GM21723 (cell line): ENCODE data around the gene MAPT.

ENCODE experiments used
- ATAC-seq: cut with Tn5 transposase; IDR thresholded peaks from one replicate; pipeline ENCODE4 v1.9.1; 2021; ENCODE audit warnings: mild to moderate bottlenecking, moderate library complexity; ENCODE audit not compliant: unreplicated experiment

MAPT gene

GRCh38 chr17:45894022-45894784 lies at the start of gene MAPT:
TSS of gene MAPT (plus strand) at chr17:45894554. CDS start at chr17:45962338, 67,784 bp downstream.
- peak; percentile 71 for ATAC-seq

- no peak for ATAC-seq
Measured at GRCh38 chr17:45844695-45845375, 49.5 kb upstream of the MAPT start, which contains the start of gene SPPL2C. TSS of gene SPPL2C (plus strand) at chr17:45844881. CDS start at chr17:45844907, 26 bp downstream.

GRCh38 chr17:45845376-45846185 lies 48.8 kb upstream of the MAPT start:
- no peak for ATAC-seq

GRCh38 chr17:45846223-45846622 lies 48.1 kb upstream of the MAPT start:
- ATAC-seq: no peak

GRCh38 chr17:45846646-45847045 lies 47.7 kb upstream of the MAPT start:
- no peak for ATAC-seq

GRCh38 chr17:45847101-45847500 lies 47.3 kb upstream of the MAPT start:
- no peak for ATAC-seq

- ATAC-seq: no peak
Measured at GRCh38 chr17:45847747-45848146, 46.6 kb upstream of the MAPT start.

- ATAC-seq: no peak
Measured at GRCh38 chr17:45848405-45848804, 45.9 kb upstream of the MAPT start.

- ATAC-seq: no peak
Measured at GRCh38 chr17:45848868-45849535, 45.4 kb upstream of the MAPT start.

- ATAC-seq: no peak
Measured at GRCh38 chr17:45849536-45849990, 44.8 kb upstream of the MAPT start.

GRCh38 chr17:45850011-45850410 lies 44.3 kb upstream of the MAPT start:
- ATAC-seq: no peak

GRCh38 chr17:45850468-45850867 lies 43.9 kb upstream of the MAPT start:
- no peak for ATAC-seq

GRCh38 chr17:45851022-45851421 lies 43.3 kb upstream of the MAPT start:
- ATAC-seq: no peak

- no peak for ATAC-seq
Measured at GRCh38 chr17:45851464-45851863, 42.9 kb upstream of the MAPT start.

GRCh38 chr17:45851873-45852272 lies 42.5 kb upstream of the MAPT start:
- no peak for ATAC-seq

GRCh38 chr17:45852535-45853297 lies 41.6 kb upstream of the MAPT start:
- ATAC-seq: no peak

- no peak for ATAC-seq
Measured at GRCh38 chr17:45854209-45854608, 40.1 kb upstream of the MAPT start.

GRCh38 chr17:45855691-45856336 lies 38.5 kb upstream of the MAPT start:
- no peak for ATAC-seq

GRCh38 chr17:45857977-45858708 lies 36.2 kb upstream of the MAPT start:
- no peak for ATAC-seq
